GM10847 (cell line): ENCODE data around the gene LRRC43.

Experiments
- POLR2A ChIP-seq: IDR thresholded peaks from 2 replicates; pipeline ENCODE4 v1.6.1; 2011; ENCODE audit not compliant: insufficient read length; ENCODE audit errors: extremely low read depth

The LRRC43 gene

GRCh38 chr12:122199484-122200355, 16.8 kb downstream of the LRRC43 start:
- TF ChIP-seq POLR2A: no peak

GRCh38 chr12:122200541-122201175, 17.7 kb downstream of the LRRC43 start:
- TF ChIP-seq POLR2A: no peak

- no peak for TF ChIP-seq POLR2A
These were observed 18.5 kb downstream of the LRRC43 start for GRCh38 chr12:122201381-122201780.

GRCh38 chr12:122202017-122202416, 19.1 kb downstream of the LRRC43 start:
- no peak for TF ChIP-seq POLR2A

GRCh38 chr12:122203301-122204166, 20.6 kb downstream of the LRRC43 start, which contains the start of gene B3GNT4:
B3GNT4 (plus strand) TSS chr12:122203709; CDS start chr12:122204619, 910 bp downstream.
- no peak for TF ChIP-seq POLR2A

- TF ChIP-seq POLR2A: no peak
These were observed 21.5 kb downstream of the LRRC43 start for GRCh38 chr12:122204167-122205052.

- TF ChIP-seq POLR2A: no peak
These were observed 22.4 kb downstream of the LRRC43 start for GRCh38 chr12:122205053-122205925.

GRCh38 chr12:122206111-122206881, 23.4 kb downstream of the LRRC43 start:
- no peak for TF ChIP-seq POLR2A

GRCh38 chr12:122206976-122207375, 24.1 kb downstream of the LRRC43 start:
- no peak for TF ChIP-seq POLR2A

GRCh38 chr12:122207391-122207790, 24.5 kb downstream of the LRRC43 start:
- TF ChIP-seq POLR2A: no peak

- TF ChIP-seq POLR2A: no peak
These were observed 25.3 kb downstream of the LRRC43 start for GRCh38 chr12:122208073-122208820.

- TF ChIP-seq POLR2A: no peak
These were observed 32.8 kb downstream of the LRRC43 start for GRCh38 chr12:122215771-122216170.
